Measurements from ENCODE around the gene NEO1.

DNA sequence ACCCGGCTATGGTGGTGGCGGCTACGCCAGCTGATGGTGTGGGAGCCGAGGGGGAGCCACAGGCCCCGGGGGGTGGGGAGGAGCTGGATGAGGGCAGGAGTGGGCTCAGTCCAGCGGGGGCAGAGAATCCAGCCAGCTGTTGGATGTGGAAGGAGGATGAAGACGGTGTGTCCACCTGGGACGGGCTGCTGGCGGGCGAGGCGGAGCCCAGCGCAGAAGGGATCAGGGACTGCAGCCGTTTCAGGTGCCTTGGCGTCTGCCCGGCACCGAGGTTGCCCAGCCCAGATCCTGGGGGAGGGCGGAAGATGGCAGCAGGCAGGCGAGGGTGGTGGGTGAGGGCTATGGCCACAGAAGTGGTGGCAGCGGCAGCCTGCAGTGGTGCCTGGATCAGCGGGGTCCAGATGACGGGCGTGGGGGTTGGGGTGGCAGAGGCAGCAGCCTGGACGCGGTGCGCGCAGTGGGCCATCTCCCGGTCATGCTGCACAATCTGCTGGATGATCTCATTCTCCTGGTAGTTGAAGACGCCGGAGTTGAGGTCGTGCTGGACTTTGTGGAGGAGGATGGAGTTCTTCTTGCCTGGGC is 271.2 kb downstream of the NEO1 start:
- TF ChIP-seq, protein P1, sequence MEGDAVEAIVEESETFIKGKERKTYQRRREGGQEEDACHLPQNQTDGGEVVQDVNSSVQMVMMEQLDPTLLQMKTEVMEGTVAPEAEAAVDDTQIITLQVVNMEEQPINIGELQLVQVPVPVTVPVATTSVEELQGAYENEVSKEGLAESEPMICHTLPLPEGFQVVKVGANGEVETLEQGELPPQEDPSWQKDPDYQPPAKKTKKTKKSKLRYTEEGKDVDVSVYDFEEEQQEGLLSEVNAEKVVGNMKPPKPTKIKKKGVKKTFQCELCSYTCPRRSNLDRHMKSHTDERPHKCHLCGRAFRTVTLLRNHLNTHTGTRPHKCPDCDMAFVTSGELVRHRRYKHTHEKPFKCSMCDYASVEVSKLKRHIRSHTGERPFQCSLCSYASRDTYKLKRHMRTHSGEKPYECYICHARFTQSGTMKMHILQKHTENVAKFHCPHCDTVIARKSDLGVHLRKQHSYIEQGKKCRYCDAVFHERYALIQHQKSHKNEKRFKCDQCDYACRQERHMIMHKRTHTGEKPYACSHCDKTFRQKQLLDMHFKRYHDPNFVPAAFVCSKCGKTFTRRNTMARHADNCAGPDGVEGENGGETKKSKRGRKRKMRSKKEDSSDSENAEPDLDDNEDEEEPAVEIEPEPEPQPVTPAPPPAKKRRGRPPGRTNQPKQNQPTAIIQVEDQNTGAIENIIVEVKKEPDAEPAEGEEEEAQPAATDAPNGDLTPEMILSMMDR (IDR thresholded peaks at IDR 0.05), result no peak
- no peak for TF ChIP-seq POLR2A (IDR thresholded peaks at IDR 0.05)
